GM18499 (cell line): ENCODE measurements around the gene DHX38.
"Not testable (repeated sequence)": the region's sequence is repeated elsewhere in the genome, so short reads cannot be mapped to it uniquely, and the experiment has no call there.

Source experiments
- ATAC-seq: cut with Tn5 transposase; IDR thresholded peaks from one replicate; pipeline ENCODE4 v1.9.1; 2021; ENCODE audit warnings: moderate number of reproducible peaks; ENCODE audit not compliant: insufficient read depth, unreplicated experiment

Gene DHX38

GRCh38 chr16:72093448-72094265 is at the start of gene DHX38, which contains the start of gene TXNL4B:
DHX38 (plus strand) TSS chr16:72093847; CDS start chr16:72096158, 2,311 bp downstream.
TXNL4B (minus strand) TSS chr16:72093620; CDS start chr16:72090749, 2,871 bp downstream.
- peak; percentile 96 for ATAC-seq

DNA sequence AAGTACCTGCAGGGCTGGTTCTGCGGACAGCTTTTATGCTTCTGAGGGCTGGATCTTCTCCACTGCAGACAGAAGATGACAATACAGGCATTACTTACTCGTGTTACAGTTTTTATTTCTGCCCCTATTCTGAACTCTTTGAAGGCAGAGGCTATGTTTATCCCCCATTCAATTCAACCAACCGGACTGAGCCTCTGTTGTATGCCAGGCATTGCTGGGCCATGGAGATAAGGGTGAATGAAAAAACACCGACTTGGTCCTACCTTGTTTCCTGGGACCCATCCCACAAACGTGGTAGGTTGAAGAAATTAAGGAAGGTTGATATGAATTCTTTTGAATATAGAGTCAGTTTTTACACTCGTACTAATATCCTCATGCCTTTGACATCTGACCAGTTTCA is 49.4 kb upstream of the DHX38 start:
- ATAC-seq, result no peak

- ATAC-seq, result no peak
Observed at GRCh38 chr16:72044825-72045359, 48.8 kb upstream of the DHX38 start.

GRCh38 chr16:72049110-72049509 is 44.5 kb upstream of the DHX38 start:
- ATAC-seq, result no peak

- no peak for ATAC-seq
Observed at GRCh38 chr16:72050769-72051464, 42.7 kb upstream of the DHX38 start.

DNA sequence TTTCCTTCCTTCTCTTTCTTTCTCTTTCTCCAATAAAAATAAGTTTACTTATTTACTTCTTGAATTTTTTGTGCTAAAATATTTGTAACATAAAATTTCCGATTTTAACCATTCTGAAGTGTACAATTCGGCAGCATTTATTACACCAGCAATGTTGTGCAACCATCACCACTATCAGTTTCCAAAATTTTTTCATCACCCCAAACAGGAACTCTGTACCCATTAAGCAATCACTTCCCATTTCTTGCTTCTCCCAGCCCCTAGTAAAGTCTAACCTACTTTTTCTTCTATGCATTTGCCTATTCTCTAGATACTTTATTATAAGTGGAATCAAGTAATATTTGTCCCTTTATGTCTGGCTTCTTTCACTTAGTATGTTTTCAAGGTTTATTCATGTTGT is 41.8 kb upstream of the DHX38 start:
- no peak for ATAC-seq

- not testable (repeated sequence) for ATAC-seq
Observed at GRCh38 chr16:72054254-72054847, 39.3 kb upstream of the DHX38 start, which contains the start of gene HP. HP (plus strand) TSS chr16:72054505; CDS start chr16:72054653, 148 bp downstream.

GRCh38 chr16:72055911-72056310 is 37.7 kb upstream of the DHX38 start:
- no peak for ATAC-seq

- ATAC-seq, result not testable (repeated sequence)
Observed at GRCh38 chr16:72057313-72057712, 36.3 kb upstream of the DHX38 start.

DNA sequence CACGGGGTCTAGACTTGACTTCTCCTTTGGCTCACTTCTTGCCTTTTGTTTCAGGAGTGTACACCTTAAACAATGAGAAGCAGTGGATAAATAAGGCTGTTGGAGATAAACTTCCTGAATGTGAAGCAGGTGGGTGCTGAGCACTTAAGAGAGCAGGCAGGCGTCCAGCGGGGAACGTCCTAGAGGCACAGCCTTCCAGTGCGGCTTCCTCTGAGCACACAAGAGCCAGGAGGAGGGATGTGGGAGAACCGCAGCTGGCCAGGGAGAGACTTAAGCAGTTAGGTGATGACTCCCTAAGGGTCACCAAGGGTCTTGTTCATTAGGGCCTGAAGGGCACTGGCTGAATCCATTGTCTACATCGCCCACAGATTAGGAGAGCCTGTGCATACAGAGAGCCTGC is 34.6 kb upstream of the DHX38 start:
- not testable (repeated sequence) for ATAC-seq

GRCh38 chr16:72060405-72060804 is 33.2 kb upstream of the DHX38 start:
- no peak for ATAC-seq

DNA sequence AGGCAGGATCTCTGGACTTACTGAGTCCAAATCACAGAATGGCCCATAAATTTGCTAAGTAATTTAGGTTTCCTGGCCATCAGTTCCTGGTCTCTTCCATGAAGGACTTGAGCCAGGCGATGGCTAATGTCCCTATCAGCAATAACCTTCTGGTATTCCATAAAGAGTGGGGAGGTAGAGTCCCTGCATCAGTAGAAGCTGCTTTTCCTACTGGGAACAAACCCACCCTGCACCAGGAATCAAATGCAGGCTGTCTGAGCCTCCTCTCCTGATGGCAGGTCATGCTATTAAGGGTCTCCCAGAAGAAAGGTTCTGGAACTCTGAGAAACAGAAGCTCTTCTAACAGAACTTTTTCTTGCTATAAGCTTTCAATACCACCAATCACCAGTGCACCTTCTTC is 32.1 kb upstream of the DHX38 start:
- no peak for ATAC-seq

DNA sequence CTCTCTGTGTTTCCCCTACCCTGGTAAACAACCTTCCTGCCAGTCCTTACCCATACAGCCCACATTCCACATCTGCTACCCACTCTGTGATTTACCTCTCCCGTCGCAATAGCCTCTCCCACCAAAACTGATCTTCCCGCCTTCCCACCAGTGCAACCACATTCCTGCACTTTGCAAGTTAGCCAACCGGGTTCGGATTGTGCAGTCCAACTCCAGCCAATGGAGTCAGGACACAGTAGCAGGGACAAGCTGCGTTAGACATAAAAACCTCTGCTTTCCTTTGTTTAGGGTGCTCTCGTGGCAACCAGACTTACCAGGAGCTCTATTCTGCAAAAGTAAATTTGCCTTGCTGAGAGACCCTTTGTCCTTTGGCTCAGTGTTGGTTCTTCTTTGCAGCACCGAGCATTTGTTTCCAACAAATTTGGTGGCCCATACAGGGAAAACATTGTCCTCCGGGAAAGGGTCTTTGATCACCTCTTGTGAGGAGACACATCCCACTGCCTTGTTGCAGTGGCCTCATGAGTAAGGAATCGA is 29.2 kb upstream of the DHX38 start:
- no peak for ATAC-seq

GRCh38 chr16:72066747-72067146 is 26.9 kb upstream of the DHX38 start:
- ATAC-seq, result no peak

DNA sequence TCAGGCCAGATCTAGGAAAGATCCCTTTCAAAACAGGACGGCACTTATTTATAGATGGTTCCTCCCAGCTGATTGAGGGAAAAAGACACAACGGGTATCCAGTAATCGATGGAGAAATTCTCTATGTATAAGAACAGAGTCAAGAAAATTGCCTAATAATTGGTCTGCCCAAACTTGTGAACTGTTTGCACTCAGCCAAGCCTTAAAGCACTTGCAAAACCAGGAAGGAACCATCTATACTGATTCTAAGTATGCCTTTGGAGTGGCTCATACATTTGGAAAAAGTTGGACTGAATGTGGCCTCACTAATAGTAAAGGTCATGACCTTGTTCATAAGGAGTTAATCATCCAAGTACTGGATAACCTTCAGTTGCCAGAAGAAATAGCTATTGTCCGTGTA is 24.7 kb upstream of the DHX38 start:
- no peak for ATAC-seq

DNA sequence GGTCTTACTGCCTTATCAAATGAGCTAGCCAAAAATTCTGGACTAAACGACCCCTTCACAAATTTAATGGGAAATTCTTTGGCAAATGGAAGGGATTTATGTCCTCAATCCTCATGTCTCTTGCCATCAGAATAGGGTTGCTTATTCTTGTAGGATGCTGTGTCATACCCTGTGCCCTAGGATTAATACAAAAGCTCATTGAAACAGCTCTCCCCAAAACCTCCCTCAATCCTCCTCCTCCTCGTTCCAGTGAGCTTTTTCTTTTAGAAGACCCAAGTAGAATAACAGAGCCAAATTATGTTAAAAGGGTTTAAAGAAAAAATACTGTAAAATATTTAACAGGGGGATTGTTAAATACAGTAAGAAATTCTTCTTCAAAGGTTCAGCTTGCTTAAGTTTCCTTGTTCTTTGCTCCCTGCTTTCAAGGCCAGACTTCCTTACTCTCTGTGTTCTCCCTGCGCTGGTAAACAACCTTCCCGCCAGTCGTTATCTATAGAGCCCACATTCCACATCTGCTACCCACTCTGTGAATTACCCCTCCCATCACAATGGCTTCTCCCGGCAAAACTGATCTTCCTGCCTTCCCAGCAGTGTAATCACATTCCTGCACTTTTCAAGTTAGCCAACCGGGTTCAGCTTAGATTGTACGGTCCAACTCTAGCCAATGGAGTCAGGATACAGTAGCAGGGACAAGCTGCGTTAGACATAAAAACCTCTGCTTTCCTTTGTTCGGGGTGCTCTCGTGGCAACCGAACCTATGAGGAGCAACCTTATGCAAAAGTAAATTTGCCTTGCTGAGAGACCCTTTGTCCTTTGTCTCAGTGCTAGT is 20.9 kb upstream of the DHX38 start:
- ATAC-seq, result no peak

GRCh38 chr16:72073560-72074230 is 20.0 kb upstream of the DHX38 start:
- no peak for ATAC-seq

DNA sequence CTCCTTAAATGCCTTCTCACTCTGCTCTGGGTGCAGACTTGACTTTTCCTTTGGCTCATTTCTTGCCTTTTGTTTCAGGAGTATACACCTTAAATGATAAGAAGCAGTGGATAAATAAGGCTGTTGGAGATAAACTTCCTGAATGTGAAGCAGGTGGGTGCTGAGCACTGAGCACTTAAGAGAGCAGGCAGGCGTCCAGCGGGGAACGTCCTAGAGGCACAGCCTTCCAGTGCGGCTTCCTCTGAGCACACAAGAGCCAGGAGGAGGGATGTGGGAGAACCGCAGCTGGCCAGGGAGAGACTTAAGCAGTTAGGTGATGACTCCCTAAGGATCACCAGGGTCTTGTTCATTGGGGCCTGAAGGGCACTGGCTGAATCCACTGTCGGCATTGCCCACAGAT is 18.6 kb upstream of the DHX38 start:
- not testable (repeated sequence) for ATAC-seq
